Fibroblast of lung (primary cell): ENCODE results near the gene MBOAT7. TPM values are rescaled to one million over a fixed set of nuclear protein-coding genes. Genes with fewer than 3 reads are reported as not detected.
A peak's percentile ranks its signal among the peaks of the same experiment; 100 is the strongest.
"Not testable (repeated sequence)": the region's sequence is repeated elsewhere in the genome, so short reads cannot be mapped to it uniquely, and the experiment has no call there.

Source experiments
- DNase-seq, 2 donors: peaks; one replicate each; pipeline versions ENCODE4 v3.0.0 to v3.0.0-alpha.2; 2010; ENCODE audit warnings: low read depth in 2 of 2
- H2AFZ ChIP-seq: 2 replicates; pipeline ENCODE4 v1.5.1; 2012; ENCODE audit warnings: low read length, control low read depth, inconsistent platforms
- H3K27ac ChIP-seq: 2 replicates; pipeline ENCODE4 v1.5.1; 2011; ENCODE audit warnings: low read length, control low read depth; ENCODE audit not compliant: insufficient read depth
- H3K27me3 ChIP-seq: 2 replicates; pipeline ENCODE4 v1.5.1; 2011; ENCODE audit warnings: mild to moderate bottlenecking, low read length; ENCODE audit not compliant: control insufficient read depth, insufficient read depth
- H3K36me3 ChIP-seq: 2 replicates; pipeline ENCODE4 v1.5.1; 2011; ENCODE audit warnings: low read length; ENCODE audit not compliant: control insufficient read depth, insufficient read depth
- H3K4me1 ChIP-seq: 2 replicates; pipeline ENCODE4 v1.5.1; 2011; ENCODE audit warnings: low read length; ENCODE audit not compliant: control insufficient read depth, insufficient read depth; ENCODE audit errors: extremely low read depth
- H3K4me2 ChIP-seq: 2 replicates; pipeline ENCODE4 v1.5.1; 2011; ENCODE audit warnings: low read length, control low read depth; ENCODE audit not compliant: insufficient read depth; ENCODE audit errors: extremely low read depth
- H3K4me3 ChIP-seq, 4 experiments: fragments of 200-600 bp in 1 of 4; sonication (generic) in 1 of 4; replicated peaks in 1 of 4; 2 replicates each; pipeline ENCODE4 v1.5.1; 2011 to 2016; ENCODE audit warnings: low read length in 4 of 4, low read depth in 3 of 4, mild to moderate bottlenecking in 3 of 4, control low read depth in 2 of 4, inconsistent platforms in 1 of 4, mixed read lengths in 1 of 4; ENCODE audit not compliant: insufficient read depth in 1 of 4; ENCODE audit errors: control extremely low read depth in 1 of 4
- H3K79me2 ChIP-seq: 2 replicates; pipeline ENCODE4 v1.5.1; 2012; ENCODE audit warnings: mild to moderate bottlenecking, low read length, inconsistent platforms; ENCODE audit not compliant: control insufficient read depth, insufficient read depth
- H3K9ac ChIP-seq: 2 replicates; pipeline ENCODE4 v1.5.1; 2011; ENCODE audit warnings: mild to moderate bottlenecking, low read length, control low read depth; ENCODE audit not compliant: insufficient read depth
- H3K9me3 ChIP-seq: 2 replicates; pipeline ENCODE4 v1.5.1; 2012; ENCODE audit warnings: low read depth, low read length; ENCODE audit not compliant: control insufficient read depth, insufficient read depth
- H4K20me1 ChIP-seq: 2 replicates; pipeline ENCODE4 v1.5.1; 2011; ENCODE audit warnings: low read length; ENCODE audit not compliant: control insufficient read depth, insufficient read depth; ENCODE audit errors: extremely low read depth
- CTCF ChIP-seq, 2 donors: IDR thresholded peaks in 1 of 2; conservative IDR thresholded peaks in 1 of 2; 1 replicate in 1 of 2; 2 replicates in 1 of 2; pipeline ENCODE4 v1.5.1; 2011 to 2012; ENCODE audit warnings: low read length in 2 of 2, control low read depth in 1 of 2, inconsistent platforms in 1 of 2, low read depth in 1 of 2, mild to moderate bottlenecking in 1 of 2
- EZH2 ChIP-seq: IDR thresholded peaks from 2 replicates; pipeline ENCODE4 v1.5.1; 2012; ENCODE audit warnings: low read length, control low read depth, mild to moderate bottlenecking; ENCODE audit errors: missing control alignments
- polyA plus RNA-seq, 2 donors: library from polyadenylated mRNA; depleted of rRNA in 1 of 2; stranded (reverse) in 1 of 2; unstranded in 1 of 2; fragments of >200 nt; gene quantifications; 2 replicates each; pipeline ENCODE4 v1.2.1, GENCODE V29; 2011 to 2012; ENCODE audit warnings: missing spikeins in 1 of 2
- total RNA-seq: library from RNA; depleted of rRNA; stranded (reverse); fragments of >200 nt; gene quantifications from 2 replicates; pipeline ENCODE4 v1.2.1, GENCODE V29; 2014

The MBOAT7 gene
- total and polyA plus RNA-seq, 2 donors (not counting 1 experiment from before 2014, with no cell fraction given) = 28.6 to 41.1 TPM

- no peak for DNase-seq
- H3K4me2 ChIP-seq = peak overlapping the region; percentile 36
These were observed 2.4 kb downstream of the MBOAT7 start for GRCh38 chr19:54186934-54187381.

GRCh38 chr19:54186351-54186750 lies 3.0 kb downstream of the MBOAT7 start:
- H3K4me2 ChIP-seq = no peak overlapping the region
- H3K79me2 ChIP-seq = peaks cover 21% of the 10 kb centered on the region
- no peak for TF ChIP-seq EZH2
- no peak for TF ChIP-seq CTCF (conservative IDR thresholded peaks at IDR 0.05 in 1 of 2, IDR thresholded peaks at IDR 0.05 in 1 of 2; ENCODE audit: low read depth in 1 of 2, low read length in 2 of 2)
- no peaks in the 10 kb centered on the region for H3K4me1 ChIP-seq
- H3K27me3 ChIP-seq = no peaks in the 10 kb centered on the region
- no peaks in the 10 kb centered on the region for H3K9me3 ChIP-seq
- H2AFZ ChIP-seq = no peak overlapping the region
- DNase-seq = no peak
- no peaks in the 10 kb centered on the region for H4K20me1 ChIP-seq
- no peak overlapping the region for H3K27ac ChIP-seq
- no peak overlapping the region for H3K4me3 ChIP-seq
- no peak overlapping the region for H3K9ac ChIP-seq
- H3K36me3 ChIP-seq = peaks cover 7% of the 10 kb centered on the region

More at GRCh38 chr19:54186934-54187381, 2.4 kb downstream of the MBOAT7 start:
- Histone ChIP-seq H4K20me1 (no peaks in the 10 kb centered on the region), H3K9me3 (no peaks in the 10 kb centered on the region), H3K27me3 (no peaks in the 10 kb centered on the region), H3K9ac (no peak overlapping the region), H3K27ac (no peak overlapping the region), H3K4me3 (no peak overlapping the region), H2AFZ (no peak overlapping the region), H3K4me1 (peaks cover 4% of the 10 kb centered on the region), H3K79me2 (peaks cover 21% of the 10 kb centered on the region), H3K36me3 (peaks cover 7% of the 10 kb centered on the region)
- TF ChIP-seq CTCF (conservative IDR thresholded peaks at IDR 0.05 in 1 of 2, IDR thresholded peaks at IDR 0.05 in 1 of 2; ENCODE audit: low read depth in 1 of 2, low read length in 2 of 2) = no peak

GRCh38 chr19:54183431-54183830 lies 5.9 kb downstream of the MBOAT7 start:
- Histone ChIP-seq H3K27me3 (no peaks in the 10 kb centered on the region), H3K4me1 (no peaks in the 10 kb centered on the region), H3K27ac (no peak overlapping the region), H3K4me2 (no peak overlapping the region), H4K20me1 (no peaks in the 10 kb centered on the region), H3K9ac (no peak overlapping the region), H3K79me2 (peaks cover 19% of the 10 kb centered on the region), H3K9me3 (no peaks in the 10 kb centered on the region), H3K4me3 (no peak overlapping the region), H3K36me3 (peaks cover 11% of the 10 kb centered on the region), H2AFZ (no peak overlapping the region)
- DNase-seq = no peak
- no peak for TF ChIP-seq CTCF (conservative IDR thresholded peaks at IDR 0.05 in 1 of 2, IDR thresholded peaks at IDR 0.05 in 1 of 2; ENCODE audit: low read depth in 1 of 2, low read length in 2 of 2)
- TF ChIP-seq EZH2 = no peak

- H3K9ac ChIP-seq, H3K27ac ChIP-seq, H3K4me1 ChIP-seq, H4K20me1 ChIP-seq, H3K79me2 ChIP-seq, DNase-seq, H3K27me3 ChIP-seq, H3K4me2 ChIP-seq, H3K9me3 ChIP-seq, H3K4me3 ChIP-seq, H2AFZ ChIP-seq: not testable (repeated sequence)
- H3K36me3 ChIP-seq = peaks cover 12% of the 10 kb centered on the region
These were observed 7.5 kb downstream of the MBOAT7 start for GRCh38 chr19:54181894-54182293.
